NT2/D1 (cell line): ENCODE results near the gene PDS5A.
"Not testable (repeated sequence)": the region's sequence is repeated elsewhere in the genome, so short reads cannot be mapped to it uniquely, and the experiment has no call there.

Experiments used
- DNase-seq: peaks from one replicate; pipeline ENCODE4 v3.0.0-alpha.2; 2011; ENCODE audit warnings: low read depth, low spot score
- H3K27me3 ChIP-seq: 2 replicates; pipeline ENCODE4 v1.6.0; 2011; ENCODE audit warnings: mild to moderate bottlenecking; ENCODE audit not compliant: insufficient read length, insufficient read depth
- H3K36me3 ChIP-seq: 2 replicates; pipeline ENCODE4 v1.6.1; 2011; ENCODE audit warnings: mild to moderate bottlenecking, low read length, mixed read lengths; ENCODE audit not compliant: insufficient read depth, insufficient read length
- H3K4me1 ChIP-seq: 2 replicates; pipeline ENCODE4 v1.5.1; 2011; ENCODE audit not compliant: insufficient read depth, insufficient read length
- H3K4me3 ChIP-seq: 2 replicates; pipeline ENCODE4 v1.5.1; 2011; ENCODE audit warnings: low read depth; ENCODE audit not compliant: insufficient read length
- H3K9ac ChIP-seq: 2 replicates; pipeline ENCODE4 v1.6.0; 2011; ENCODE audit warnings: low read depth; ENCODE audit not compliant: insufficient read length
- H3K9me3 ChIP-seq: 2 replicates; pipeline ENCODE4 v1.5.1; 2011; ENCODE audit warnings: mild to moderate bottlenecking, low read length; ENCODE audit not compliant: insufficient read depth
- SUZ12 ChIP-seq: IDR thresholded peaks from 2 replicates; pipeline ENCODE4 v1.6.1; 2011; ENCODE audit not compliant: insufficient read length, insufficient read depth; ENCODE audit errors: extremely low read depth
- YY1 ChIP-seq: IDR thresholded peaks from 2 replicates; pipeline ENCODE4 v1.6.1; 2011; ENCODE audit not compliant: insufficient read length, insufficient read depth
- ZNF274 ChIP-seq: IDR thresholded peaks from 2 replicates; pipeline ENCODE4 v1.6.1; 2011; ENCODE audit warnings: mild to moderate bottlenecking, low read depth, low read length

The PDS5A gene

GRCh38 chr4:39950861-39951481, 26.7 kb downstream of the PDS5A start:
- no peaks in the 10 kb centered on the region for H3K27me3 ChIP-seq
- no peak for DNase-seq
- H3K9me3 ChIP-seq = no peaks in the 10 kb centered on the region
- TF ChIP-seq YY1 = no peak
- no peak for TF ChIP-seq ZNF274
- no peak for TF ChIP-seq SUZ12
- H3K4me1 ChIP-seq = no peaks in the 10 kb centered on the region
- H3K9ac ChIP-seq = no peak overlapping the region
- H3K36me3 ChIP-seq = no peaks in the 10 kb centered on the region
- no peak overlapping the region for H3K4me3 ChIP-seq

DNA sequence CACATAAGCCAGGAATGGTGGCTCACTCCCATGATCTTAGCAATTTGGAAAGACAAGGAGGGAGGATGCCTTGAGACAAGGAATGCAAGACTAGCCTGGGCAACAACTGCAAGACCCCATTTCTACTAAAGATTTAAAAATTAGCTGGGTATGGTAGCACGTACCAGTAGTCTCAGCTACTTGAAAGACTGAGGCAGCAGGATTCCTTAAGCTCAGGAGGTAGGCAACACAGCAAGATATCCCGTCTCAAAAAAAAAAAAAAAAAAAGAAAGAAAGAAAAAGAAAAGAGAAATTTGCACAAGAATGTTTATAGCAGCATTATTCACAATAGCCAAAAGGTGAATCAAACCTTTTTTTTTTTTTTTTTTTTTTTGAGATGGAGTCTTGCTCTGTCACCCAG, 29.7 kb downstream of the PDS5A start:
- no peaks in the 10 kb centered on the region for H3K27me3 ChIP-seq
- no peak overlapping the region for H3K9ac ChIP-seq
- no peaks in the 10 kb centered on the region for H3K9me3 ChIP-seq
- DNase-seq = no peak
- no peaks in the 10 kb centered on the region for H3K36me3 ChIP-seq
- TF ChIP-seq SUZ12 = no peak
- TF ChIP-seq ZNF274 = no peak
- TF ChIP-seq YY1 = no peak
- H3K4me3 ChIP-seq = no peak overlapping the region
- H3K4me1 ChIP-seq = no peaks in the 10 kb centered on the region

DNA sequence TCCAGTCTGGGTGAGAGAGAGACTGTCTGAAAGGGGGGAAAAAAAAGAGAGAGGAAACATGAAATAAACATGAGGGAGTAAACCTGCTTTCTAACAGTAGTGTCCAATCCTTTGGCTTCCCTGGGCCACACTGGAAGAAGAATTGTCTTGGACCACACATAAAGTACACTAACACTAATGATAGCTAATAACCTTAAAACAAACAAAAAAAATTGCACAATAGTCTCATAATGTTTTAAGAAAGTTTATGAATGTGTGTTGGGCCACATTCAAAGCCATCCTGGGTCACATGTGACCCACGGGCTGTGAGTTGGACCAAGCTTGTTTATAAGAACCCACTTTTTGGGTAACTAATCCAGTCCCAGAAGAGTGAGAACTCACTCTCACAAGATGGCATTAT, 30.3 kb downstream of the PDS5A start:
- H3K27me3 ChIP-seq = no peaks in the 10 kb centered on the region
- peaks cover 2% of the 10 kb centered on the region for H3K4me1 ChIP-seq
- H3K9ac ChIP-seq = no peak overlapping the region
- no peak for DNase-seq
- no peaks in the 10 kb centered on the region for H3K9me3 ChIP-seq
- peaks cover 2% of the 10 kb centered on the region for H3K36me3 ChIP-seq
- H3K4me3 ChIP-seq = no peak overlapping the region
- TF ChIP-seq SUZ12 (no peak), YY1 (no peak), ZNF274 (no peak)

DNA sequence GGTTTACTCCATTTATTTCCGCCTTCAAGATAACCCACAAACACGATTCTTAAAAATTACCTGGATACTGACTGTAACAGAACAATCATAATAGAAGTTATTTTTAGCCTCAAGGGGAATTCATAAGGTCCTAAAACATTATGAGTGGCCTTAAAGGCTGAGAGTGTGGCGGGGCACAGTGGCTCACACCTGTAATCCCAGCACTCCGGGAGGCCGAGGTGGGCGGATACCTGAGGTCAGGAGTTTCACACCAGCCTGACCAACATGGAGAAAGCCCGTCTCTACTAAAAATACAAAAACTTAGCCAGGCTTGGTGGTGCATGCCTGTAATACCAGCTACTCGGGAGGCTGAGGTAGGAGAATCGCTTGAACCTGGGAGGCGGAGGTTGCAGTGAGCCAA, 33.5 kb downstream of the PDS5A start:
- H3K9ac ChIP-seq, H3K27me3 ChIP-seq, H3K4me1 ChIP-seq, DNase-seq, H3K36me3 ChIP-seq, H3K9me3 ChIP-seq, H3K4me3 ChIP-seq: not testable (repeated sequence)

DNA sequence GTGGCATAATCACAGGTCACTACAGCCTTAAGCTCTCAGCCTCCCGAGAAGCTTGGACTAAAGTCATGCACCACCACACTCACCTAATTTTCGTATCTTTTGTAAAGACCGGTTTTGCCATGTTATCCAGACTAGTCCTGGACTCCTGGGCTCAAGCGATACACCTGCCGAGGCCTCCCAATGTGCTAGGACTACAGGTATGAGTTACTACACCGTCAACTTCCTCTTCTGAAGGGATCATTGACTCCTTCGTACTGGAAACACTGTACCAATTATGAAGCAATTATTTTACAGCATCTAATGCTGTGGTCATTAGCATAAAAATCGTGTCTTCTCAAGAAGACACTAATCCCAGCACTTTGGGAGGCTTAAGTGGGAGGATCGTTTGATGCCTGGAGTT, 35.2 kb downstream of the PDS5A start:
- no peak overlapping the region for H3K4me3 ChIP-seq
- H3K27me3 ChIP-seq = no peaks in the 10 kb centered on the region
- no peak for TF ChIP-seq SUZ12
- TF ChIP-seq ZNF274 = no peak
- no peak for TF ChIP-seq YY1
- no peak overlapping the region for H3K9ac ChIP-seq
- H3K36me3 ChIP-seq = peaks cover 3% of the 10 kb centered on the region
- no peak for DNase-seq
- H3K4me1 ChIP-seq = peaks cover 2% of the 10 kb centered on the region
- no peaks in the 10 kb centered on the region for H3K9me3 ChIP-seq

DNA sequence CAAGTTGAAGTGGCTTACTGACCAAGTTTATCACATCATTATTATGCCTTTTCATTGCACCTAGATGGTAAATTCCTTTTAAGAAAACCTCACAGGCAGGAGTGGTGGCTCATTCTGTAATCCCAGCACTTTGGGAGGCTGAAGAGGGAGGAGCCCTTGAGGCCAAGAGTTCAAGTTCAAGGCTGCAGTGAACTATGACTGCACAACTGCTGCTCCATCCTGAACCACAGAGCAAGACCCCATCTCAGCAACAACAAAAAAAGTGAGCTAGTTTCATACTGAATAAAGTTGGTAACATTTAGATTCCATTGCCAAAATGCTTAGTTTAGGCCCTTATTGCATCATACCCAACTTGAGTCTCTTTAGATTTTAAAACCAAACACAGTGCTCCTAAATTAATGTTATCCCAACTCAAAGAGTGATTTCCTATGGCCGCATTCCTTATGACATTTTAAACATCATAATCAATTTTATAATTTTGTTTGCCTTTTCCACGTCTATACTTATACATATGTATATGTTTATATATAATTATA, 36.0 kb downstream of the PDS5A start:
- DNase-seq = no peak
- H3K4me1 ChIP-seq = peaks cover 4% of the 10 kb centered on the region
- no peak overlapping the region for H3K4me3 ChIP-seq
- TF ChIP-seq ZNF274 = no peak
- TF ChIP-seq SUZ12 = no peak
- TF ChIP-seq YY1 = no peak
- H3K36me3 ChIP-seq = peaks cover 3% of the 10 kb centered on the region
- no peaks in the 10 kb centered on the region for H3K9me3 ChIP-seq
- H3K27me3 ChIP-seq = no peaks in the 10 kb centered on the region
- H3K9ac ChIP-seq = no peak overlapping the region

- peaks cover 5% of the 10 kb centered on the region for H3K4me1 ChIP-seq
- H3K4me3 ChIP-seq = no peak overlapping the region
- DNase-seq = no peak
- no peak for TF ChIP-seq YY1
- TF ChIP-seq ZNF274 = no peak
- no peak for TF ChIP-seq SUZ12
- no peak overlapping the region for H3K9ac ChIP-seq
- H3K27me3 ChIP-seq = no peaks in the 10 kb centered on the region
- H3K36me3 ChIP-seq = peaks cover 3% of the 10 kb centered on the region
- no peaks in the 10 kb centered on the region for H3K9me3 ChIP-seq
Measured at GRCh38 chr4:39937683-39938268, 39.9 kb downstream of the PDS5A start.
